Mesothelial cell of epicardium (in vitro differentiated cells): Measurements from ENCODE around the gene PPP1R37. TPM values are rescaled to one million over a fixed set of nuclear protein-coding genes. Genes with fewer than 3 reads are reported as not detected.

Source experiments
- DNase-seq, 2 experiments: peaks; one replicate each; pipeline ENCODE4 v3.0.0; 2021; ENCODE audit warnings: low spot score in 2 of 2; ENCODE audit not compliant: unreplicated experiment in 2 of 2
- H3K27ac Mint-ChIP-seq: 2 replicates; pipeline ENCODE4 v1.8.0; 2021; ENCODE audit warnings: mixed read lengths
- H3K27me3 Mint-ChIP-seq: 2 replicates; pipeline ENCODE4 v1.8.0; 2021; ENCODE audit warnings: low read depth, mixed read lengths
- H3K36me3 Mint-ChIP-seq: 2 replicates; pipeline ENCODE4 v1.8.0; 2021; ENCODE audit warnings: mixed read lengths
- H3K4me1 Mint-ChIP-seq: 2 replicates; pipeline ENCODE4 v1.8.0; 2021; ENCODE audit warnings: mixed read lengths
- H3K4me3 Mint-ChIP-seq: 2 replicates; pipeline ENCODE4 v1.8.0; 2021; ENCODE audit warnings: mild to moderate bottlenecking, moderate library complexity, mixed read lengths
- H3K9me3 Mint-ChIP-seq: 2 replicates; pipeline ENCODE4 v1.8.0; 2021; ENCODE audit warnings: mixed read lengths
- CTCF ChIP-seq: fragments of 200-600 bp; sonication (generic); IDR thresholded peaks from one replicate; pipeline ENCODE4 v1.5.0; 2021; ENCODE audit warnings: antibody characterized with exemption; ENCODE audit not compliant: unreplicated experiment
- total RNA-seq: library from RNA; stranded (reverse); gene quantifications from 3 replicates; pipeline ENCODE4 v1.2.1, GENCODE V29; 2021

PPP1R37 gene
- total RNA-seq, 1 donor from 2014 or later, result 40.7 TPM

DNA sequence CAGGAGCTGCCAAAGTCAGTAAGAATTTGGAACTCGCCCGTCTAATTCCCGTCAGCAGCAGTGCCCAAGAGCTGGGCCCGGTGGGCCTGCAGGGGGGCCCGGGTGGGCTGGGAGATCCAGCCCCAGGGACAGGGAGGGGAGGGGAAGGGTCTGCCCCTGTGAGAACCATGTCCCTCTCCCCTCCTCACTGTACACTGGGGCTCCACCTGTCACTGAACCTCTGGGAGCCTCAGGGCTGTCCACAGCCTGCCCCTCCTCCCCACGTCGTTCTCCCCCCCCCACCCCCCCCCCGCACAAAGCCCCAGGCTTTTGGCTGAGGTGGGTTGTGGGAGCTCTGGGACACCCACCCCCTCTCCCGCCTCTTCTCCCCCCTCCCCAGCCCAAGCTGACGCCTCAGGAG, 24.9 kb upstream of the PPP1R37 start:
- DNase-seq, result no peak
- Mint-ChIP-seq H3K27me3 (no peaks in the 10 kb centered on the region), H3K9me3 (no peaks in the 10 kb centered on the region), H3K4me1 (no peaks in the 10 kb centered on the region), H3K36me3 (peaks cover 18% of the 10 kb centered on the region), H3K27ac (no peak overlapping the region), H3K4me3 (no peak overlapping the region)
- no peak for TF ChIP-seq CTCF

- no peak for DNase-seq
- no peak overlapping the region for H3K27ac Mint-ChIP-seq
- H3K27me3 Mint-ChIP-seq, result no peaks in the 10 kb centered on the region
- no peaks in the 10 kb centered on the region for H3K9me3 Mint-ChIP-seq
- no peak overlapping the region for H3K4me3 Mint-ChIP-seq
- H3K4me1 Mint-ChIP-seq, result no peaks in the 10 kb centered on the region
- H3K36me3 Mint-ChIP-seq, result peaks cover 16% of the 10 kb centered on the region
- TF ChIP-seq CTCF, result no peak
These were observed 23.9 kb upstream of the PPP1R37 start for GRCh38 chr19:45069056-45069455.

- H3K4me3 Mint-ChIP-seq, result no peak overlapping the region
- no peak for DNase-seq
- peaks cover 12% of the 10 kb centered on the region for H3K36me3 Mint-ChIP-seq
- H3K4me1 Mint-ChIP-seq, result no peaks in the 10 kb centered on the region
- no peak for TF ChIP-seq CTCF
- H3K27me3 Mint-ChIP-seq, result peaks cover 5% of the 10 kb centered on the region
- H3K9me3 Mint-ChIP-seq, result no peaks in the 10 kb centered on the region
- H3K27ac Mint-ChIP-seq, result no peak overlapping the region
These were observed 22.8 kb upstream of the PPP1R37 start for GRCh38 chr19:45070214-45070613.

DNA sequence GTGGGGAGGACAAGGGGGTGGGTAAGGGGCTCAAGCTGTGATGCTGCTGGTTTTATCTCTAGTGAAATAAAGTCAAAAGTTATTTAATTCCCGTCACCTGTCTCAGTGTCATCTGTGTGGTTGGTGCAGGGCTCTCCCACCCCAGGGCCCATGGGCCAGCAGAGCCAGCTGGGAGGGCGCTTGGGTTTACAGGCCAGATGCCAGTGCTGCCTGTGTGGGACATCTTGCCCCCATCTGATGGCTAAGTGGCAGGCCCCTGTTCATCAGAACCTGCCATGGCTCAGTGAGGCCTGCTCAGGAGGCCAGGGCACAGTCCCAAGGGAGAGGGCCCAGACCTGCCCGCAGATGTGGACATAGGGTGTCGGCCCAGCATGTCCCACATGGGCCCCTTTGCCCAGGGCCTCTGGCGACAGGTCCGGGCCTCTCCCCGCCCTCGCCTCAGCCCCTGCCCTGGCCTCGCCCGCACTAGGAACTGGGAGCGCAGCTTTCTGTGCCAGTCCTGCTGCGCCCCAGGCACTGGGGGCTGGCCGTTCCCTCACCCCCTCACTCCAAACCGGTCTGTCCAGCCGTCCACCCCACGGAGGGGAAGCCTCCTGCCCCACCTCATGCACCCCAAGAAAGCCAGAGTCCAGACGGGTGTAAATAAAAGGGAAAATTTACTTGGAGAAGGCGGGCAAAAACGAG, 22.0 kb upstream of the PPP1R37 start:
- Mint-ChIP-seq H3K9me3 (no peaks in the 10 kb centered on the region), H3K4me3 (no peak overlapping the region), H3K4me1 (no peaks in the 10 kb centered on the region), H3K27me3 (peaks cover 10% of the 10 kb centered on the region), H3K27ac (no peak overlapping the region), H3K36me3 (peaks cover 7% of the 10 kb centered on the region)
- no peak for DNase-seq
- no peak for TF ChIP-seq CTCF

DNA sequence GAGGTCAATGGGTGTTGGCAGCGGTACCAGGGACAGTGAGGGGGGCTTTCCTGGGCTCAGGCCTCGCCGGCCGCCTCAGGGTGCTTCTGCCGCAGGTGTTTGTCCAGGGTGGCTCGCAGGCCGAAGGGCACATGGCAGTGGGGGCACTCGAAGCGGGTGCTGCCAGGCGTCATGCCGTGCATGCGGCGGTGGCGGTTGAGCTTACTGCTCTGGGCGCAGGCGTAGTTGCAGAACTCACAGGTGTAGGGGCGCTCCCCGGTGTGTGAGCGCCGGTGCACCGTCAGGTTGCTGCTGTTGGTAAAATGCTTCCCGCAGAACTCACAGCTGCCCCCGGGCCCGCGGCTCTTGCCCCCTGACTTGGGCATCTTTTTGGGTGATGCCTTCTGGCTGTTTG, 21.4 kb upstream of the PPP1R37 start:
- DNase-seq, result no peak
- TF ChIP-seq CTCF, result no peak
- Mint-ChIP-seq H3K4me1 (peaks cover 1% of the 10 kb centered on the region), H3K9me3 (no peaks in the 10 kb centered on the region), H3K36me3 (peaks cover 7% of the 10 kb centered on the region), H3K4me3 (no peak overlapping the region), H3K27ac (no peak overlapping the region), H3K27me3 (peaks cover 12% of the 10 kb centered on the region)
